Measurements from ENCODE around the gene PRMT5.

The PRMT5 gene

GRCh38 chr14:22882529-22883172 is 46.5 kb downstream of the PRMT5 start:
- peak; percentile 13 for DNase-seq (ENCODE audit: low read depth)
- no peak overlapping the region for H3K4me3 ChIP-seq (ENCODE audit: low read depth, low read length)

GRCh38 chr14:22882064-22882463 is 47.1 kb downstream of the PRMT5 start:
- H3K4me3 ChIP-seq (ENCODE audit: low read depth, low read length), result no peak overlapping the region
- no peak for DNase-seq (ENCODE audit: low read depth)

GRCh38 chr14:22878271-22879246 is 50.6 kb downstream of the PRMT5 start:
- no peak overlapping the region for H3K4me3 ChIP-seq (ENCODE audit: low read depth, low read length)
- DNase-seq (ENCODE audit: low read depth), result no peak

- no peak overlapping the region for H3K4me3 ChIP-seq (ENCODE audit: low read depth, low read length)
- no peak for DNase-seq (ENCODE audit: low read depth)
Observed at GRCh38 chr14:22877000-22877501, 52.1 kb downstream of the PRMT5 start.

GRCh38 chr14:22875748-22876319 is 53.3 kb downstream of the PRMT5 start:
- H3K4me3 ChIP-seq (ENCODE audit: low read depth, low read length), result no peak overlapping the region
- no peak for DNase-seq (ENCODE audit: low read depth)

- H3K4me3 ChIP-seq (ENCODE audit: low read depth, low read length), result no peak overlapping the region
- no peak for DNase-seq (ENCODE audit: low read depth)
Observed at GRCh38 chr14:22875003-22875747, 54.0 kb downstream of the PRMT5 start.

- H3K4me3 ChIP-seq (ENCODE audit: low read depth, low read length), result peak overlapping the region; percentile 90
- no peak for DNase-seq (ENCODE audit: low read depth)
Observed at GRCh38 chr14:22872833-22873520, 56.2 kb downstream of the PRMT5 start.

- DNase-seq (ENCODE audit: low read depth), result no peak
- H3K4me3 ChIP-seq (ENCODE audit: low read depth, low read length), result peak overlapping the region; percentile 90
Observed at GRCh38 chr14:22872033-22872832, 56.9 kb downstream of the PRMT5 start.

- DNase-seq (ENCODE audit: low read depth), result no peak
- peak within 1 kb of the TSS; percentile 90 for H3K4me3 ChIP-seq (ENCODE audit: low read depth, low read length)
Observed at GRCh38 chr14:22871224-22872032, 57.7 kb downstream of the PRMT5 start, which contains the start of gene LRP10. TSS of gene LRP10 (plus strand) at chr14:22871740. CDS start at chr14:22872304, 564 bp downstream.

GRCh38 chr14:22870811-22871223 is 58.4 kb downstream of the PRMT5 start:
- peak overlapping the region; percentile 90 for H3K4me3 ChIP-seq (ENCODE audit: low read depth, low read length)
- DNase-seq (ENCODE audit: low read depth), result no peak

All from skeletal muscle cell (primary cell).